GM12864 (cell line): ENCODE results near the gene RNF149.

Source experiments
- DNase-seq: peaks from one replicate; pipeline ENCODE4 v3.0.0-alpha.2; 2011; ENCODE audit warnings: low read depth
- H3K4me3 ChIP-seq: 2 replicates; pipeline ENCODE4 v1.5.1; 2011; ENCODE audit warnings: mild to moderate bottlenecking, low read depth, low read length, control low read depth
- TF ChIP-seq, protein P1 (sequence below): IDR thresholded peaks from 2 replicates; pipeline ENCODE4 v1.5.1; 2011; ENCODE audit warnings: low read depth, mild to moderate bottlenecking, moderate library complexity, low read length, control low read depth, inconsistent platforms; ENCODE audit errors: missing control alignments

RNF149 gene

DNA sequence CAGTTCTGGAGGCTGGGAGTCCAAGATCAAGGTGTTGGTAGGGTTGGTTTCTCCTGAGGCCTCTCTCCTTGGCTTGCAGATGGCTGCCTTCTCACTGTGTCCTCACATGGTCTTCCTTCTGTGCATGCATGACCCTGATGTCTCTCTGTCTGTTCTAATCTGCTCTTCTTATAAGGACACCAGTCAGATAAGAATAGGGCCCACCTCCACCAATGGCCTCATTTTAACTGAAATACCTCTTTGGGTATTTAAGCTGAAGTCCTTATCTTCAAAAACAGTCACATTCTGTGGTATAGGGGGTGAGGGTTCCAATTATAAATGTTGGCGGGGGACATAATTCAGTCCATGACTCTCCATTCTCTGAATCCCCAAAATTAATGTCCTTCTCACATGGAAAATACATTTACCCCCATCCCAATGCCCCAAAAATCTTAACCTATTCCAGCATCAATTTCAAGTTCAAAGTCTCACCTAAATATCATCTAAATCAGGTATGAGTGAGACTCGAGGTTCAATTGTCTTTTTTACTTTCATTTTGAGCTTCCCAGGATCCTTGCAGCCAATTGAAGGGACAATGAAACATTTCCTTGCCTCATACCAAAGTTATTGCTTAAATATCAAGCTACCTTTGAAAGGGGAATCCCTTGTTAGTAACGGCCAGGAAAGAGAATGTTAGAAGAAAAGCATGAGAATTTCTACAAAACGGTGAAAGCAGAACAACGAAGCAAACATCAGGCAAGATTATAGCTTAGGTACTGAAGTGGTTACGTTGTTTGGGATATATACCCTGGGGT is 76.4 kb downstream of the RNF149 start:
- no peak for DNase-seq
- no peak overlapping the region for H3K4me3 ChIP-seq
- TF ChIP-seq, protein P1, sequence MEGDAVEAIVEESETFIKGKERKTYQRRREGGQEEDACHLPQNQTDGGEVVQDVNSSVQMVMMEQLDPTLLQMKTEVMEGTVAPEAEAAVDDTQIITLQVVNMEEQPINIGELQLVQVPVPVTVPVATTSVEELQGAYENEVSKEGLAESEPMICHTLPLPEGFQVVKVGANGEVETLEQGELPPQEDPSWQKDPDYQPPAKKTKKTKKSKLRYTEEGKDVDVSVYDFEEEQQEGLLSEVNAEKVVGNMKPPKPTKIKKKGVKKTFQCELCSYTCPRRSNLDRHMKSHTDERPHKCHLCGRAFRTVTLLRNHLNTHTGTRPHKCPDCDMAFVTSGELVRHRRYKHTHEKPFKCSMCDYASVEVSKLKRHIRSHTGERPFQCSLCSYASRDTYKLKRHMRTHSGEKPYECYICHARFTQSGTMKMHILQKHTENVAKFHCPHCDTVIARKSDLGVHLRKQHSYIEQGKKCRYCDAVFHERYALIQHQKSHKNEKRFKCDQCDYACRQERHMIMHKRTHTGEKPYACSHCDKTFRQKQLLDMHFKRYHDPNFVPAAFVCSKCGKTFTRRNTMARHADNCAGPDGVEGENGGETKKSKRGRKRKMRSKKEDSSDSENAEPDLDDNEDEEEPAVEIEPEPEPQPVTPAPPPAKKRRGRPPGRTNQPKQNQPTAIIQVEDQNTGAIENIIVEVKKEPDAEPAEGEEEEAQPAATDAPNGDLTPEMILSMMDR, result no peak

DNA sequence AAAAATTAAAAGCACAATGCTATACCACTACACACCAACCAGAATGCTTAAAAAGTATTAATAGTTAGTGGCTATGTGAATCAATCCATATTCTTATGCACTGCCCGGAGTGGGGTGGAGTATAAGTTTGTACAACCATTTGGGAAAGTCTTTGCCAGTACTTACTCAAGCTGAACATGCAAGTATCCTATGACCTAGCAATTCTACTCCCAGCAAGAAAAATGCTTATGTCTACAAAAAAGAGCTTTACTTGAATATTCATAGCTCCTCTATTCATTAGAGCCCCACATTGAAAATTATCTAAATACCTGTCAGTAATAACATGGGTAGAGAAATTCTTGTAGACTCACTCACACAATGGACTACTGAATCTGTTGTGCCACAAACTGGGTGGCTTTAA is 77.3 kb downstream of the RNF149 start:
- no peak overlapping the region for H3K4me3 ChIP-seq
- TF ChIP-seq, protein P1, result no peak
- no peak for DNase-seq

DNA sequence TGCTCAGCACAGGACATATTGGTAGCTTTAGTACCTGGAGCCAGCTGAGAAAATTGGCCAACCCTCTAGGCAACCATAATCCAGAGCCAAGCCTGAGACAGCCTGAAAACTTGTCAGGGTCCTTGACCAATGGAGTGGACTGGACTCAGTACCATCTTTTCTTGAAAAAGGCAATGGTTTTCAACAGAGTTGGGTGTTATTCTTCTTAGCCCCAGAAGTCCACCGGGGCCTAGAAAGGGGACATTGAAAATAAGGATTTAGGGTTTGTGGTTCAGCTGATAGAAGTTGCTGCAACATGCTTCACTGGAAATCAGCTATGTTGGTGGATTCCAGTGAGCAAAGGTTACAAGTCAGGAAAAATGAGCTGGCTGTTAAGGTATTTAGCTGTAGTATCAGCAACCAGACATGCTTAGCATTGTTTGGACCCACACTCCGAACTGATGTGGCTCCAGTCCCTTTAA is 77.9 kb downstream of the RNF149 start:
- H3K4me3 ChIP-seq, result no peak overlapping the region
- no peak for DNase-seq
- TF ChIP-seq, protein P1, result no peak
